CD4-positive, alpha-beta T cell (primary cell): Measurements from ENCODE around the gene CAPZB. TPM values are rescaled to one million over a fixed set of nuclear protein-coding genes. Genes with fewer than 3 reads are reported as not detected.

Experiments used
- ATAC-seq: fragments of 200-7000 bp; cut with Tn5 transposase; one replicate; pipeline ENCODE4 v1.10.0; 2022; ENCODE audit warnings: mild to moderate bottlenecking; ENCODE audit not compliant: poor library complexity
- CTCF ChIA-PET: fragments of 350-600 bp; sonication (Branson Sonifier 250); formaldehyde crosslinking; loops from one replicate; lab custom pipeline; 2021; ENCODE audit warnings: antibody characterized with exemption, inconsistent platforms; lab: Charles Lee
- POLR2A ChIA-PET: fragments of 350-600 bp; sonication (Branson Sonifier 250); formaldehyde crosslinking; loops from one replicate; lab custom pipeline; 2021; ENCODE audit warnings: antibody characterized with exemption, inconsistent platforms; lab: Charles Lee
- DNase-seq, 14 experiments: peaks; one replicate each; pipeline ENCODE4 v3.0.0-alpha.2; 2013 to 2020; ENCODE audit warnings: mixed read lengths in 2 of 14
- H3K27ac ChIP-seq, 2 donors: one replicate each; pipeline versions ENCODE4 v1.5.1 to v1.7.0; 2013; ENCODE audit warnings: low read length in 2 of 2, low read depth in 1 of 2, mild to moderate bottlenecking in 1 of 2
- H3K27me3 ChIP-seq, 2 experiments: 1 replicate in 1 of 2; 2 replicates in 1 of 2; pipeline versions ENCODE4 v1.6.1 to v1.7.0; 2013; ENCODE audit warnings: low read length in 2 of 2, control low read depth in 1 of 2, mild to moderate bottlenecking in 1 of 2, moderate library complexity in 1 of 2; ENCODE audit not compliant: insufficient read depth in 2 of 2, control insufficient read depth in 1 of 2
- H3K36me3 ChIP-seq: one replicate; pipeline ENCODE4 v1.6.1; 2013; ENCODE audit warnings: low read length, control low read depth; ENCODE audit not compliant: insufficient read depth
- H3K4me1 ChIP-seq: one replicate; pipeline ENCODE4 v1.6.1; 2013; ENCODE audit warnings: low read length, control low read depth; ENCODE audit not compliant: insufficient read depth
- H3K4me3 ChIP-seq: one replicate; pipeline ENCODE4 v1.5.1; 2013; ENCODE audit warnings: mild to moderate bottlenecking, low read length, moderate library complexity
- H3K9me3 ChIP-seq, 2 experiments: 1 replicate in 1 of 2; 2 replicates in 1 of 2; pipeline versions ENCODE4 v1.6.1 to v1.7.0; 2013; ENCODE audit warnings: low read length in 2 of 2, mild to moderate bottlenecking in 2 of 2, control low read depth in 1 of 2, moderate library complexity in 1 of 2; ENCODE audit not compliant: control insufficient read depth in 1 of 2, insufficient read depth in 1 of 2
- H3K27ac Mint-ChIP-seq: one replicate; pipeline ENCODE4 v1.8.0; 2020; ENCODE audit warnings: mixed read lengths
- H3K27me3 Mint-ChIP-seq: one replicate; pipeline ENCODE4 v1.8.0; 2021; ENCODE audit warnings: mixed read lengths
- H3K36me3 Mint-ChIP-seq: one replicate; pipeline ENCODE4 v1.8.0; 2021; ENCODE audit warnings: low read depth, mixed read lengths
- H3K4me1 Mint-ChIP-seq: one replicate; pipeline ENCODE4 v1.8.0; 2021; ENCODE audit warnings: low read depth, mixed read lengths
- H3K4me3 Mint-ChIP-seq: one replicate; pipeline ENCODE4 v1.8.0; 2020; ENCODE audit warnings: mild to moderate bottlenecking, mixed read lengths
- H3K9me3 Mint-ChIP-seq: one replicate; pipeline ENCODE4 v1.8.0; 2020; ENCODE audit warnings: mixed read lengths
- intact Hi-C, 2 experiments: fragments of 100-400 bp; cut with DNase I in 1 of 2; cut with micrococcal nuclease in 1 of 2; formaldehyde crosslinking; loops; one replicate each; pipeline versions ENCODE4 v1.15.1 to v1.9.0; 2023 to 2025; cut with DNase I, micrococcal nuclease
- total RNA-seq, 174 experiments: library from RNA in 2 of 174; stranded (reverse) in 2 of 174; gene quantifications; one replicate each; pipeline ENCODE4 v1.2.3 and lab custom pipeline; 2021 to 2026
- TF ChIP-seq, protein P1 (sequence below): fragments of 200-600 bp; IDR thresholded peaks from one replicate; pipeline ENCODE4 v1.8.0; 2022; ENCODE audit warnings: antibody characterized with exemption, mild to moderate bottlenecking

The CAPZB gene
- total RNA-seq, 2 experiments from 2014 or later = 168 to 173 TPM

- TF ChIP-seq, protein P1, sequence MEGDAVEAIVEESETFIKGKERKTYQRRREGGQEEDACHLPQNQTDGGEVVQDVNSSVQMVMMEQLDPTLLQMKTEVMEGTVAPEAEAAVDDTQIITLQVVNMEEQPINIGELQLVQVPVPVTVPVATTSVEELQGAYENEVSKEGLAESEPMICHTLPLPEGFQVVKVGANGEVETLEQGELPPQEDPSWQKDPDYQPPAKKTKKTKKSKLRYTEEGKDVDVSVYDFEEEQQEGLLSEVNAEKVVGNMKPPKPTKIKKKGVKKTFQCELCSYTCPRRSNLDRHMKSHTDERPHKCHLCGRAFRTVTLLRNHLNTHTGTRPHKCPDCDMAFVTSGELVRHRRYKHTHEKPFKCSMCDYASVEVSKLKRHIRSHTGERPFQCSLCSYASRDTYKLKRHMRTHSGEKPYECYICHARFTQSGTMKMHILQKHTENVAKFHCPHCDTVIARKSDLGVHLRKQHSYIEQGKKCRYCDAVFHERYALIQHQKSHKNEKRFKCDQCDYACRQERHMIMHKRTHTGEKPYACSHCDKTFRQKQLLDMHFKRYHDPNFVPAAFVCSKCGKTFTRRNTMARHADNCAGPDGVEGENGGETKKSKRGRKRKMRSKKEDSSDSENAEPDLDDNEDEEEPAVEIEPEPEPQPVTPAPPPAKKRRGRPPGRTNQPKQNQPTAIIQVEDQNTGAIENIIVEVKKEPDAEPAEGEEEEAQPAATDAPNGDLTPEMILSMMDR = no peak
- H3K27ac ChIP-seq = no peak overlapping the region
- peaks cover 55% of the 10 kb centered on the region for H3K4me1 Mint-ChIP-seq
- H3K9me3 Mint-ChIP-seq = no peaks in the 10 kb centered on the region
- H3K27me3 Mint-ChIP-seq = no peaks in the 10 kb centered on the region
- no peaks in the 10 kb centered on the region for H3K9me3 ChIP-seq
- DNase-seq (no peak), ATAC-seq (no peak)
- H3K4me3 ChIP-seq = no peak overlapping the region
- H3K27ac Mint-ChIP-seq = peak overlapping the region; percentile 76
- H3K36me3 Mint-ChIP-seq = peaks cover 45% of the 10 kb centered on the region
- H3K4me1 ChIP-seq = peaks cover 25% of the 10 kb centered on the region
- no peak overlapping the region for H3K4me3 Mint-ChIP-seq
- POLR2A ChIA-PET = no interaction called here
- peaks cover 35% of the 10 kb centered on the region for H3K36me3 ChIP-seq
- no peaks in the 10 kb centered on the region for H3K27me3 ChIP-seq
- intact Hi-C loops = no loop called here
- CTCF ChIA-PET = no interaction called here
These were observed 118.5 kb downstream of the CAPZB start for GRCh38 chr1:19366599-19367536.

- no peak for ATAC-seq
- Histone ChIP-seq H3K4me1 (peaks cover 29% of the 10 kb centered on the region), H3K27ac (no peak overlapping the region), H3K4me3 (no peak overlapping the region), H3K36me3 (peaks cover 27% of the 10 kb centered on the region), H3K27me3 (no peaks in the 10 kb centered on the region), H3K9me3 (no peaks in the 10 kb centered on the region)
- no peak for DNase-seq
- ChIA-PET CTCF (no interaction called here), POLR2A (no interaction called here)
- Mint-ChIP-seq H3K4me1 (peaks cover 64% of the 10 kb centered on the region), H3K27ac (peak overlapping the region; percentile 76), H3K36me3 (peaks cover 51% of the 10 kb centered on the region), H3K4me3 (no peak overlapping the region), H3K9me3 (no peaks in the 10 kb centered on the region), H3K27me3 (no peaks in the 10 kb centered on the region)
- TF ChIP-seq, protein P1 = no peak
- intact Hi-C loops = no loop called here
These were observed 119.6 kb downstream of the CAPZB start for GRCh38 chr1:19365721-19366120.

GRCh38 chr1:19363536-19364152, 121.7 kb downstream of the CAPZB start:
- Mint-ChIP-seq H3K36me3 (peaks cover 44% of the 10 kb centered on the region), H3K27me3 (no peaks in the 10 kb centered on the region), H3K27ac (no peak overlapping the region), H3K4me3 (no peak overlapping the region), H3K9me3 (no peaks in the 10 kb centered on the region), H3K4me1 (peaks cover 69% of the 10 kb centered on the region)
- no peaks in the 10 kb centered on the region for H3K9me3 ChIP-seq
- ATAC-seq (no peak), DNase-seq (no peak)
- H3K4me1 ChIP-seq = peaks cover 38% of the 10 kb centered on the region
- no peaks in the 10 kb centered on the region for H3K27me3 ChIP-seq
- peaks cover 28% of the 10 kb centered on the region for H3K36me3 ChIP-seq
- intact Hi-C loops = no loop called here
- TF ChIP-seq, protein P1 = no peak
- H3K27ac ChIP-seq = no peak overlapping the region
- H3K4me3 ChIP-seq = no peak overlapping the region
- CTCF ChIA-PET = interaction anchor here (0.9 to 1.5 kb wide), 2 partner anchors 27 to 219 kb away, joined by 3 read pairs; no protein-coding TSS in a partner anchor
- POLR2A ChIA-PET = no interaction called here
